ENCODE results near the gene SNX25. TPM values are rescaled to one million over a fixed set of nuclear protein-coding genes. Genes with fewer than 3 reads are reported as not detected.

Gene SNX25
- total RNA-seq, 3 donors from 2014 or later (not counting 1 experiment from before 2014, with no cell fraction given), result 15.5 to 18.0 (median 16.6) TPM

- Histone ChIP-seq H3K9me3 (ENCODE audit: control insufficient read depth, insufficient read depth, low read length) (no peaks in the 10 kb centered on the region), H3K27ac (ENCODE audit: low read length) (no peak overlapping the region), H3K4me3 (ENCODE audit: low read length) (no peak overlapping the region), H3K4me1 (ENCODE audit: control insufficient read depth, insufficient read depth, low read length) (no peaks in the 10 kb centered on the region), H3K36me3 (ENCODE audit: control insufficient read depth, insufficient read depth, low read length) (no peaks in the 10 kb centered on the region), H3K27me3 (ENCODE audit: control insufficient read depth, insufficient read depth, low read length) (no peaks in the 10 kb centered on the region)
- no peaks in the 10 kb centered on the region for H3K9me3 Mint-ChIP-seq
- no peaks in the 10 kb centered on the region for H3K36me3 Mint-ChIP-seq
- DNase-seq, result peak in 1 of 2 donors; percentile 55
- no peak for TF ChIP-seq CTCF (IDR thresholded peaks at IDR 0.05)
- peak in 1 of 3 donors; percentile 51 for ATAC-seq
- no peak overlapping the region for H3K27ac Mint-ChIP-seq
- 70% methylated on average over 3 of the region's 5 CpGs for WGBS (ENCODE audit: insufficient coverage)
- H3K27me3 Mint-ChIP-seq (ENCODE audit: low read depth in 2 of 2), result no peaks in the 10 kb centered on the region
- peaks cover 0 to 11% of the 10 kb centered on the region in 2 donors for H3K4me1 Mint-ChIP-seq
- no peak overlapping the region for H3K4me3 Mint-ChIP-seq
- intact Hi-C loops (cut with micrococcal nuclease), result no loop called here
Observed at GRCh38 chr4:185304944-185305690, 95.7 kb downstream of the SNX25 start.

- peaks cover 1% of the 10 kb centered on the region for H3K36me3 Mint-ChIP-seq
- no peak for TF ChIP-seq CTCF (IDR thresholded peaks at IDR 0.05)
- no peak overlapping the region for H3K27ac Mint-ChIP-seq
- Histone ChIP-seq H3K4me3 (ENCODE audit: low read length) (no peak overlapping the region), H3K36me3 (ENCODE audit: control insufficient read depth, insufficient read depth, low read length) (peaks cover 7% of the 10 kb centered on the region), H3K27ac (ENCODE audit: low read length) (no peak overlapping the region), H3K27me3 (ENCODE audit: control insufficient read depth, insufficient read depth, low read length) (no peaks in the 10 kb centered on the region), H3K4me1 (ENCODE audit: control insufficient read depth, insufficient read depth, low read length) (no peaks in the 10 kb centered on the region), H3K9me3 (ENCODE audit: control insufficient read depth, insufficient read depth, low read length) (no peaks in the 10 kb centered on the region)
- no peaks in the 10 kb centered on the region for H3K27me3 Mint-ChIP-seq (ENCODE audit: low read depth in 2 of 2)
- no peak overlapping the region for H3K4me3 Mint-ChIP-seq
- intact Hi-C loops (cut with micrococcal nuclease), result no loop called here
- ATAC-seq, result no peak
- no peak for DNase-seq
- no peaks in the 10 kb centered on the region for H3K9me3 Mint-ChIP-seq
- H3K4me1 Mint-ChIP-seq, result peaks cover 0 to 11% of the 10 kb centered on the region in 2 donors
- 96% methylated on average over 7 of the region's 7 CpGs for WGBS (ENCODE audit: insufficient coverage)
Observed at GRCh38 chr4:185305979-185306442, 96.6 kb downstream of the SNX25 start.

- no peaks in the 10 kb centered on the region for H3K4me1 ChIP-seq (ENCODE audit: control insufficient read depth, insufficient read depth, low read length)
- Mint-ChIP-seq H3K27ac (no peak overlapping the region), H3K4me1 (peaks cover 0 to 11% of the 10 kb centered on the region in 2 donors), H3K36me3 (peaks cover 7% of the 10 kb centered on the region), H3K27me3 (ENCODE audit: low read depth in 2 of 2) (no peaks in the 10 kb centered on the region), H3K9me3 (no peaks in the 10 kb centered on the region), H3K4me3 (no peak overlapping the region)
- ATAC-seq, result no peak
- TF ChIP-seq CTCF (IDR thresholded peaks at IDR 0.05), result no peak
- no peaks in the 10 kb centered on the region for H3K27me3 ChIP-seq (ENCODE audit: control insufficient read depth, insufficient read depth, low read length)
- H3K4me3 ChIP-seq (ENCODE audit: low read length), result no peak overlapping the region
- H3K27ac ChIP-seq (ENCODE audit: low read length), result no peak overlapping the region
- intact Hi-C loops (cut with micrococcal nuclease), result no loop called here
- peaks cover 20% of the 10 kb centered on the region for H3K36me3 ChIP-seq (ENCODE audit: control insufficient read depth, insufficient read depth, low read length)
- H3K9me3 ChIP-seq (ENCODE audit: control insufficient read depth, insufficient read depth, low read length), result no peaks in the 10 kb centered on the region
- DNase-seq, result no peak
- WGBS (ENCODE audit: insufficient coverage), result 76% methylated on average over 5 of the region's 5 CpGs
Observed at GRCh38 chr4:185307136-185307950, 97.9 kb downstream of the SNX25 start.

All from natural killer cell (primary cell).